ENCODE results near the gene GMCL1.
"Not testable (repeated sequence)": the region's sequence is repeated elsewhere in the genome, so short reads cannot be mapped to it uniquely, and the experiment has no call there.

The GMCL1 gene

DNA sequence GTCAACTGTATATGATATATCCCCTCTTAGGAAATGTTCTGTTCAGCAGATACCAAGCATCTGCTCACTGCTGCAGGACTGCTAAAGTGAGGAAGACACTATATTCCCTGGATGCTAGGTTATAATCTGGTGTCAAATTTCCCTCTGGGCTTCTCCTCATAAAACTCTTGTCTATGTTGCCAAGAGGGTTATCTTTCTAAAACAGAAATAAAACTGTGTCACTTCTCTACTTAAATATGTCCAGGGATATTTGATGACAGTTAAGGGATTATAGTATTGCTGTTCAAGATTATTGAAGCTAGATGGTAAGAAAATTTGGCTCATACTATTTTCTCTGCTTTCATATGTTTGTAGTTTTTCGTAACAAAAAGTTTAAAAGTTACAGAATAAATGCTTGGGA, 33.8 kb downstream of the GMCL1 start:
- DNase-seq, result no peak

DNA sequence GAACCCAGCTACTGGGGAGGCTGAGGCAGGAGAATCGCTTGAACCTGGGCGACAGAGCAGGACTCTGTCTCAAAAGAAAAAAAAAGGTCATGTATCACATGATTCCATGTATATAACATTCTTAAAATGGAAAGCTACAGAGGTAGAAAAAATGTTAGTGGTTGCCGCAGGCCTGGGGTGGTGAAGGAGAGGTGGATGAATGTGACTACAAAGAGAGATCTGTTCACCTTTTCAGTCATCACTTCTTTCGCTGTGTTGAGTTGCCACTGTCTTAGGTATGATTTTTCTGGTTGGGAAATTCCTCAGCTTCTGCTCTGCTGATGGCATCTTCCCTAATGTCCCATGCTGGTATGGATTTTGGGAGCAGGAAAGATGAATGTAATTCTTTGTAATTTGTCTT, 59.0 kb downstream of the GMCL1 start:
- DNase-seq, result no peak

DNA sequence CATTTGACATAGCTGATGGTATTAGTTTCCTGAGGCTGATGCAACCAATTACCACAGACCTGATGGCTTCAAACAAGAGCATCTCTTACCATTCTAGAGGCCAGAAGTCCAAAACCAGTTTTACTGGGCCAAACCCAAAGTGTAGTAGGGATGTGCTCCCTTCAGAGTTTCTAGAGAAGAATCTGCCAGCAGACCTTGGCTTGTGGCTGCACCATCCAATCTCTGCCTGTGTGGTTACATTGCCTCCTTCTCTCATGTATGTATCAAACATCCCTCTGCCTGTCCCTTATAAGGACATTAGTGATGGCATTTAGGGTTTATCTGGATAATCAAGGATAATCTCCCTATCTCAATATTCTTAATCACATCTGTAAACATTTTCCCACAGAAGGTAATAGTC, 59.8 kb downstream of the GMCL1 start:
- no peak for DNase-seq

DNA sequence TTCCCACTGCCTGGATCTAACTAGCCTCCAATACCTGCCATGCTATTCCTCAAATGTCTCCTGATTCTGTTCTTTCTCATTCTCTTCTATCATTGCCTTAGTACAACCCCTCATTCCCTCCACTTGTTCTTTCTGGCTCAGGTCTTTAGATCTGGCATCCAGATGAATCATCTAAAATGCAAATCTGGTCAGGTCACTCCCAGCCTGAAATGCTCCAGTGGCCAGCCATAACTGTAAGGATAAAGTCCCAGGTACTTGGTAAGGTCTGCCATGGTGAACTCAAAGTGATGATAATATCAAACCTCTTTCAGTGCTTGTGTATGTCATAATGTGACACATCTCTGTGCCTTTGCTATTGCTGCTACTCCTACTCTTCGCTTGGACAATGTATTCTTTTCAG, 61.4 kb downstream of the GMCL1 start:
- no peak for DNase-seq

DNA sequence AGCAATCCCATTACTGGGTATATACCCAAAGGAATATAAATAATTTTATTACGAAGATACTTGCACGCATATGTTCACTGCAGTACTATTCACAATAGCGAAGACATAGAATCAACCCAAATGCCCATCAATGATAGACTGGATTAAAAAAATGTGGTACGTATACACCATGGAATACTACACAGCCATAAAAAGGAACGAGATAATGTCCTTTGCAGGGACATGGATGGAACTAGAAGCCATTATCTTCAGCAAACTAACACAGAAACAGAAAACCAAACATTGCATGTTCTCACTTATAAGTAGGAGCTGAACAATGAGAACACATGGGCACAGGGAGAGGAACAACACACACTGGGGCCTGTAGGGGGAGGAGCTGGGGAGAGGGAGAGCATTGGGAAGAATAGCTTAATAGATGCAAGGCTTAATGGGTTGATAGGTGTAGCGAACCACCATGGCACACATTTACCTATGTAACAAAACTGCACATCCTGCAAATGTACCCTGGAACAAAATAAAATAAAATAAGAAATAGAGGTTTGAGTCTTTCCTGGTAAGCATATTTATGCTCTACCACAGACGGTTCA, 63.5 kb downstream of the GMCL1 start:
- not testable (repeated sequence) for DNase-seq

DNA sequence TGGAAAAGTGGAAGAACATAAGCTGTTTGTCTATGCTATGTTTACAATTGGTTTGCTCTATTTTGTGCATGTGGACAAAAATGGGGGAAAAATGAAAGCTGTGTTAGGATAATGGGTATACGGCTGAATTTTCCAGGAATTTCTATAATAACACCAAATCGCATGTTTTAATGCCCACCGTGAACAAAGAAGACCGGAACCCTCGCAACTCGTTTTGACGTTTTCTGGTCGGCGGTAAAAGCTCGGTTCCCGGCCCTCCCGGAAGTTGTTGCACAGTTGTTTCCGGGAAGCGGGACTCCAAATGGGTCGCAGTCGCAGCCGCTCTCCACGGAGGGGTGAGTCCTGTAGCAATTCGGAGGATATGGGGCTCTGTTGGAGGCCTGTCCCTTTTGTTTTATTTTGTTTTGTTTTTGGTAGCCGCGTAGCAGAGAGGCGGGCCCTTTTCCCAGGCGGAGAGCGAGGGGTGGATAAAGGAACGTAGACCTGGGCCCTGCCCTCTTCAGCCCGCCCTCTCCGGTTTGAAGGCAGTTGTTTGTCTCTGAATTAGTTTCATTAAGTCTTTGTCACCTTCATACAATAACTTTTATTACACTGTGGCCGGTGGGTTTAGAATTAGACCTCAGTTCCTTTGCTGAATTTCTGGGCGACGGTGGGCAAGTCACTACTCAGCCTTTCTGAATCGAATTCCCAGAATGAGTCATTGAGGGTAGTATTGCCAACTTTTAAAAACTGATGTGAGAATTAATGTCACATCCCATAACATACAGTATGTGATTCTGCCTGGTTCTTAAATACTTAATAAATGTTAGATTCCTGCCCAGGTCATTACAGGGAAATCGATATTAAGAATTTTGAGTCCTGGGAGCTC, 64.5 kb downstream of the GMCL1 start, which contains the start of gene SNRNP27:
Gene SNRNP27, plus strand, starts transcription at position 273 of the 868 bp plus-strand sequence. Its CDS starts 29 bp downstream, at position 302.
- peak; percentile 74 for DNase-seq

DNA sequence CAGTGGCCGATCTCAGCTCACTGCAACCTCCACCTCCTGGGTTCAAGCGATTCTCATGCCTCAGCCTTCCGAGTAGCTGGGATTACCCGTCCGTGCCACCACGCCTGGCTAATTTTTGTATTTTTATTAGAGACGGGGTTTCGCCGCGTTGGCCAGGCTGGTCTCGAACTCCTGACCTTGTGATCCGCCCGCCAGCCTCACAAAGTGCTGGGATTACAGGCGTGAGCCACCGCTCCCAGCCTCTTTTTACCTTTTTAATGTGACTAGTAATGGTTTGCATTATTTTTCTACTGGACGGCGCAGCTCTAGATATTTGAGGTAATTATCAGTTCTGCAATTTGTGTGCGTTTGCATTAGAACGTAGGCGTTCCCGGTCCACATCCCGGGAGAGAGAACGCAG, 65.3 kb downstream of the GMCL1 start:
- DNase-seq, result not testable (repeated sequence)

DNA sequence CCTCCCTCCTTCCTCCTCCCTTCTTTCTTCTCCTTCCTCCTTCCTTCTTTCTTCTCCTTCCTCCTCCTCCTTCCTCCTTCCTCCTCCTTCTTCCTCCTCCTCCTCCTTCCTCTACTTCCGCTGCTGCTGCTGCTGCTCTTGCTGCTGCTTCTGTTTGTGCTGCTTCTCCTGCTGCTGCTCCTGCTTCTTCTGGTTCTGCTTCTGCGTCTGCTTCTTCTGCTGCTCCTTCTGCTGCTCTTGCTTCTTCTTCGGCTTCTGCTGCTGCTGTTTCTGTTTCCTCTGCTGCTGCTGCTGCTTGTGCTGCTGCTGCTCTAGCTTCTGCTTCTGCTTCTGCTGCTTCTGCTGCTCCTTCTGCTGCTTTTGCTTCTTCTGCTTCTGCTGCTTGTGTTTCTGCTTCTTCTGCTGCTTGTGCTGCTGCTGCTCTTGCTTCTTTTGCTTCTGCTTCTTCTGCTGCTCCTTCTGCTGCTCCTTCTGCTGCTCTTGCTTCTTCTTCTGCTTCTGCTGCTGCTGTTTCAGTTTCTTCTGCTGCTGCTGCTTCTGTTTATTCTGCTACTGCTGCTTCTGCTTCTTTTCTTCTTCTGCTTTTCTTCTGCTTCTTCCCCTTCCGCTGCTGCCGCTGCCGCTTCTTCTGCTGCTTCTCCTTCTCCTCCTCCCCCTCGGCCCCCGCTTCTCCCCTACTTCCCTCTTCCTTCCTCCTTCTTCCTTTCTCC, 72.9 kb downstream of the GMCL1 start:
- DNase-seq, result no peak

DNA sequence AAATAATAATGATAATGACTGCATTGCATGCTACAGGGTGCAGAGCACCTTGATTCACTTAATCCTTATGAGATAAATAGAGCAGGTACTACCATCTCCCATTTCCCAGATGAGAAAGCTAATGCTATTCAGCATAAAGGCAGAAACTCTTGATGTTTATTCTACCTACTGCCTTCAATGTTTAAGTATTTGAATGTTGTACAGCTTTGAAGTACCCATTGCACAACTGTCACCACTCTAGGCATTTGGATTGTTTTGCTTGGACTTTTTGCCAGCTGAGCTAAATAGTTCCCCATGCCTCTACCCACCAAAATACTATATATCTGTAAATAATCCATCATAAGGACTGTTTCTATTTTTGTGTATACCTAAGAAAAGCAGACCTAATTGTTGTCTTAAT, 77.8 kb downstream of the GMCL1 start:
- no peak for DNase-seq

DNA sequence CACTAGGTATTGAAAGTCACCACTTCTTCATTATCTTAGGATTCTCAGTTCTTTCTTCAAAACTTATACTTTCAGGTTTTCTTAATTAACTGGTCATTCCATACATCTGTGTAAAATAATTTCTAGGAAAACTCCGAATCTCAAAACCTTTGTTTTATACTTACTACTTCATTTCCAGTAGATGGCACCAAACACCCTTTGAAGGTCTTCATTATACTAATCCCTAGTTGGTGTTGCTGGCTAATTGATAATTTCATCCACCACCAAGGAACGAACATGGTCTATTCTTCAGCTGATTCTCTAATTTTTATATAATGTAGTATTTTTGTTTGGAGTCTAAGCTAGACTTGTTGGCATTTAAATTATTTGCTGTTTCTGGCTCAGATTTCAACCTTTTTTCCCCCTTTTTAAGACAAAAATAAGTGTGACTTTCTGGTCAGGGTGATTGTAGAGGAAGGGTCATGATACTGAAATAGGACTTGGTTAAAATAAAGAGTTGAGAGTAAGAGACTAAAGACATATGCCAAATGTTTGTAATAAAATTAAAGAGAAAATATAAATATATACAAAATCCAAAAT, 82.6 kb downstream of the GMCL1 start:
- peak; percentile 75 for DNase-seq

DNA sequence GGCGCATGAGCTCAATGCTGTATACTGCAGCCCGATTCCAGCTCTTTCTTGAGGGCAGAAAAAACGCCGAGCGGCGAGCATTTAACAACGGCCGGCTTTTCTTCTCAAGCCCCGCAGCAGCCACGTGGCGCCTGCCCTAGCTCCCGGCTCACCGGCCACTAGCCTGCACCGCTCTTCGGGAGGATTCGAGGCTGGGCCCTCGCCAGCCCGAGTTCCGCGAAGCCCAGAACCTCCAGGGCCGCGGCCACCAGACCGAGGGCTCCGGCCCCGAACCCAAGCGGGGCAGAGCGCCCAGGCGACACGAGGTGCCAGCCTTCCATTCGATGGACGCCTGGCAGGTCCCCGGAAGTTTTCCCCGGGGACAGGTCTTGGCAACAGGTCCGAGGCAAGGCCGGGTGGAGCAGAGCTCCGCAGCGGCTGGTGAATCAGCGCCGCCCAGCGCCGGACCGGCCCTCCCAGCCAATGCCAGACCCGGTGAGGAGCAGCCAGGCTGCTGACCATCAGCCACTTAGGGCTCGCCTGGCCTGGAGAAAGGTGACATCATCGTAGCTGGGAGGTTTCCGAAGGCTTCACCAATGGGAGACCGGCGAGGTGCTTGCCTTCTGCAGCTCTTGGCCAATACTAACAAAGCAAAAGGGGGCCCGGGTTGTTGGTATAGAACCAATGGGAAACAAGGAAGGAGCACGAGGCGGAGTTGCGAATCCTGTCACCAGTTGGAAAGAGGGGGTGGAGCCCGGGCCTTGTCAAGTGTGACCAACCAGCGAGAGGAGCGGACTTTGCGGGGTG, 84.9 kb downstream of the GMCL1 start:
- peak; percentile 99 for DNase-seq

DNA sequence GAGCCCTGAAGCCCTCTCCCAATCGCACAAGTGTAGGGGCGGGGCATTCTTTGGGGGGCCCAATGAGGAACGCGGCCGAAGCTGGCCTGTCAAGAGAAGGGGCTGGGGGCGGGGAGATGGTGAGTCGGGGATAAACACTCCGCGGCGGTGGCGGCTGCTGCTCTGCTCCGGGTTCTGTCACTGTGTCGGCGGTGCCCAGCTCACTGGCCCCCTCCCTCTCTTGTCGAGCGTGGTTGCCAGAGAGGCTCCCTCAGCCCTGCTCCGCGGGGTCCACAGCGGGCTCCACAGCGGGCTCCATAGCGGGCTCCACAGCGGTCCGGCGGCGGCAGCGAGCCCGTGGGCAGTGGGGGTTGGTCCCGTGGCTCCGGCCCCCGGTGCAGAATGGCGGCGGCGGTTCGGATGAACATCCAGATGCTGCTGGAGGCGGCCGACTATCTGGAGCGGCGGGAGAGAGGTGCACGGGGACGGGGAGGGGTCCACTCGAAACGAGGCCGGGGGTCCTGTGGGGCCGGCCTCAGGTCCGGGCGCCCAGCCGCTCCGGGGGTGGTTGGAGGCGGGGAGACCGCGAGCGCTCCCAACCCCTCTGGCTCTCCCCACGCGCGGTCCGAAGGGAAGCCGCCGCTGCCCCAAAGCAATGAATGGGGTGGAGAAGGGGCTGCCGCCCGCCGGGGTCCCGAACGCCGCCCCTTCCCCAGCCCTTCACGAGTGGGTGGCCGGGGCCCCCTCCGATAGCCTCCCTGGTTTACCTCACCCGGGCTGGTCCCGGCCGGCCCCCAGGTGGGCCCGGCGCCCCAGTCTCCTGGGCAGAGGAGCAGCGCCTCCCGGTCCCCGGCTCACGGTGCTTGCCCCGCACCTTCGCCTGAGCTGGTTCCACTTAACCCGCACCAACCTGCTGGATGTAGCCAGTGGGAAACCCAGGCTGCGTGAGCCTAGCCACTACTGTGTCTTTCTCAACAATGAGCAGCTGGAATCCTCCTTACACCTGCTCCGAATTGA, 85.8 kb downstream of the GMCL1 start, which contains the start of gene MXD1:
Gene MXD1, plus strand, starts transcription at position 160 of the 996 bp plus-strand sequence. Its CDS starts 222 bp downstream, at position 382.
- DNase-seq, result no peak

DNA sequence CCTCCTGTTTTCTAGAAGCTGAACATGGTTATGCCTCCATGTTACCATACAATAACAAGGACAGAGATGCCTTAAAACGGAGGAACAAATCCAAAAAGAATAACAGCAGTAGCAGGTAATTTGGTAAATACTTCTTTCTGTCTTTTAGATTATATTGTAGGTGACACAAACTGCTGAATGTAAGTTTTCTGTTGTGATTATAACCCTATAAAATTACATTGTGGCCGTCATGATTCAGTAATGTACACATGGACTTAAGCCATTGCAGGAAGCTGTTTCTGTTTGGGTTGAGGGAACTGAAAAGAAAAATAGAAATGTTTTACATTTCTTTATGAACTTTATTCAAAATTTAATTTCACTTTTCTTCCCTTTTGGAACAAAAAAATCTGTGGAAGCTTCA, 86.6 kb downstream of the GMCL1 start:
- no peak for DNase-seq

DNA sequence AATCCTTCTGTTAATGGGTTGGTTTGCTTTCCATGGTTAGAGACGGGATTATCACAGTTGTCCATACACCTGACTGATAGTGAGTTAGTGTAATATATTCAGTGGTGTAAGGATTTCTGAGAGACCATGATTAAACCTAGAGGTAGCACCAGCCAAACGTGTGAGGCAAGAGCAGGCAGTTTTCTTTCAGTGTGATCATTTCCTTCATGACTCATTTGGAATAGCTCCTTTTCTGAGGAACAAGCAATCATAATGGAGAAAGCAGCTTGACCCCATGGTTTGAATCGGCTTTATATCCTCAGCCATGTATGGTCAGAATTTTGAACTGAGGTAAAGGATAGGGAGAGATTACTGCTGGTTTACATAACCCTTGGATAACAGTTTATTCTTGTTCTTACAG, 88.4 kb downstream of the GMCL1 start:
- DNase-seq, result no peak

DNA sequence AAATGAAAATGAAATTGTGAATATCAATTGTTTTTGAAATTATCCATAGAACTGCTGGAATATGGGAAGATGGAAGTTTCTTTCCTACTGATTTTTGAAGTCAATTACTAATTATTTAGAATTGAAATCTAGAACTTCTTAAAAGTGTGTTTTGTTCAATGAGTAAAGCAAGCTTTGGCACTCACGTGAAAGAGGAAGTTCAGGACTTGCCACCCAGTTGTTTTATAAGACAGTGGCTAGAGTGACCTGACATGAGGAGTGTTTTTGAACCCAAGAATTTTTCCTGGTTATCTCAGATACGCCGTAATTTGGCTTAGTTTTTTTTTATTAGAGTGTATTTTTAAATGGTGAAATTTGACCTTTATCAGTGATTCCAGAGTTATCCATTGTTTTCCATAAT, 88.9 kb downstream of the GMCL1 start:
- no peak for DNase-seq

DNA sequence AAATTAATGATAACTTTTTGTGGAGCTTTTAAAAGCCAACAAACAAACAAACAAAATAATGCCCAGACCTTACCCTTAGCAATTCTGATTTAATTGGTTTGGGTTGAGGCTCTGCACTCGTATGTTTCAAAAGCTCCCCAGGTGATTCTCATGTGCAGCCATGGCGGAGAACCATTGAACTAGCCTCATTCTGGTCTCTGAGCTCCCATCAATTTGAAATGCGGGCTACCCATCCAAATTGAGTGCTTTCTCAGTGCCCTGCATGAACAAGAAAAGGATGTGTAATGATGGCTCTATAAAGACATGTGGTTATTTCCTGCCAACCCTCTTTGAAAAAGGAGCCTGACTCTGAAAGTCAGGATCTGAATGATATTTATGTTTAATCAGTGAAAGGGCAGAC, 93.7 kb downstream of the GMCL1 start:
- no peak for DNase-seq

DNA sequence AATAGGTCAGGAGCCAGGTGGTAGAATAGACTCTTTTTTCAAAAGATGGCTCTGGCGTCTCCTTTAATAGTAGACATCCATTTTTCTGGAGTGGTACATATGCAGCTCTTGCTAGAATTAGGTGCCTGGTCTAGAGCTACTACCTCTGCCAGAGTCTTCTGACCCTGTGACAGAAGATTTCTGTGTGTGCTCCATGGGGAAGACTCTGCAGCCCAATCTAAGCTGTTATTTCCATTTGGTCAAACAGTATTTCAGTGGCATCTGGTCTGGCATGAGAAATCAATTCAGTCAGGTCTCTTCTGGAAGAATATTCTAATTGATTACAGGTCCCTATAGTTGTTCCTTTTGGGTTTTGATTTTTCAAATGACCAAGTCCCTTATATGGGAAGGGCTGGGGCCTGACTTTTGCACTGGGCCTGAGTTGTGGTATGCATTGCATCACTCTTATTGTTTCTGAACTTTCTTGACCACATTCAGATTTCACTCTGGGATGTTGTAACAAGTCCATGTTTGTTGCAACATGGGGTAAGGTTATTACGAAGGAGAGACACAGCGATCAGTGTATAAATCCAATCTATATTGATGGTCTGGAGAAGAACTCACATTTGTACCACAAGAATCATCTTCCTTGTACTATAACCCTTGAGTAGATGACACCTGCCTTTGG, 97.5 kb downstream of the GMCL1 start:
- no peak for DNase-seq

All from NCI-H510A treated with DMSO at 0.1 percent for 48 hours (cell line).